Epithelial cell of prostate (primary cell): ENCODE data around the gene SLC43A2.

ENCODE experiments used
- DNase-seq: peaks from one replicate; pipeline ENCODE4 v3.0.0-alpha.2; 2011; ENCODE audit warnings: low read depth, low spot score
- H3K27ac ChIP-seq: fragments of 450-650 bp; 2 replicates; pipeline ENCODE4 v1.5.1; 2017; ENCODE audit warnings: mild to moderate bottlenecking

SLC43A2 gene

GRCh38 chr17:1625581-1625980 lies 3.1 kb downstream of the SLC43A2 start:
- H3K27ac ChIP-seq, result no peak overlapping the region

DNA sequence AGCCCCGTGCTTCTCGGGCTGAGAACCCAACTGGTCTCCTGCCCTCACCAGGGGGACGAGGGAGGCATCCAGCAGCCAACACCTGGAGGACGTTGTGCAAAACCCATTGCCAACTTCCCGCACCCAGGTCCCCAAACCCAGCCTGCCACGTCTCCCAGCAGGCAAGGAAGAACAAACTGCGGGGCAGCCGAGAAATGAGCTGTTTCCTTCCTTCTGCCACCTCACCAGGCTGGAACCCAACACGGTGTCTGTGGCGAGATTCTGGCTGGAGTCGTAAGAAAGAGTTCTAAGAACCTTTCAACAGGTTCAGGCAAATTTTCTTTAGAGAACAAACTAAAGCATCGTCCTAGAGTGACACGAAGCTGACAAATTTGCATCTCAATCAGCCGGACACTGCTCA lies 3.6 kb downstream of the SLC43A2 start:
- no peak overlapping the region for H3K27ac ChIP-seq
- no peak for DNase-seq

More at GRCh38 chr17:1625581-1625980, 3.1 kb downstream of the SLC43A2 start:
- DNase-seq, result no peak

DNA sequence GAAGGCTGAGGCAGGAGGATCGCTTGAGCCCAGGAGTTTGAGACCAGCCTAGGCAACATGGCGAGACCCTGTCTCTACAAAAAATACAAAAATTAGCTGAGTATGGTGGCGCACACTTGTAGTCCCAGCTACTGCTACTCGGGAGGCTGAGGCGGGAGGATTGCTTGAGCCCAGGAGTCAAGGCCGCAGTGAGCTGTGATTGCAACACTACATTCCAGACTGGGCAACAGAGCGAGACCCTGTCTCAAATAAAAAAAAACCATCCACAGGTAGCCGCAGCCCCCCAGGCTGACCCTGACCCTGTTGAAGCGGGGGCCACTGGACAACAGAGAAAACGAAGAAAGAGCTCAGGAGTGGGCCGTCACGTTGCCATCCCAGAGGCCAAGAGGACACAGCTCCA lies 4.0 kb downstream of the SLC43A2 start:
- H3K27ac ChIP-seq, result no peak overlapping the region
- no peak for DNase-seq

GRCh38 chr17:1623057-1623630 lies 5.5 kb downstream of the SLC43A2 start:
- no peak for DNase-seq
- no peak overlapping the region for H3K27ac ChIP-seq

- no peak overlapping the region for H3K27ac ChIP-seq
Observed at GRCh38 chr17:1621273-1621954, 7.2 kb downstream of the SLC43A2 start.

GRCh38 chr17:1620486-1620885 lies 8.1 kb downstream of the SLC43A2 start:
- no peak for DNase-seq
- no peak overlapping the region for H3K27ac ChIP-seq

More at GRCh38 chr17:1621273-1621954, 7.2 kb downstream of the SLC43A2 start:
- DNase-seq, result no peak

GRCh38 chr17:1617620-1618174 lies 10.9 kb downstream of the SLC43A2 start:
- no peak for DNase-seq
- H3K27ac ChIP-seq, result no peak overlapping the region

DNA sequence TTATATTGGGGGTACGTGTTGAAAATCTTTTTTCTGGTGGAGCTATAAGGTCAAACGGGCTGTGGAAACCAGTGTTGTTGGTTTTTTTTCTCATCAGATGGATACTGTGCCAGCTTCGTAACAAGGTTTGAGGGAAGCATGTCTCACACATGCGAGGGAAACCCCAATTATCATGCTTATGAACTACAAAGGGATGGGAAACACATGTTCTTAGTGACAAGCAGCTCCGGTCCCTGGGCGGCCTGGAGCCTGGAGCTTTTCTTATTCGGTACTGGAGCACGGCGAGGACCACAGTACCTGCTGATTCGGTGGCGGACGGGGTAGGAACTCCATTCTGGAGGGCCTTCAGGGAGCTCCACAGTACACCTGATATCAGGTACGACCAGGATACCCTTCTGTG lies 12.5 kb downstream of the SLC43A2 start:
- no peak for DNase-seq
- H3K27ac ChIP-seq, result no peak overlapping the region

DNA sequence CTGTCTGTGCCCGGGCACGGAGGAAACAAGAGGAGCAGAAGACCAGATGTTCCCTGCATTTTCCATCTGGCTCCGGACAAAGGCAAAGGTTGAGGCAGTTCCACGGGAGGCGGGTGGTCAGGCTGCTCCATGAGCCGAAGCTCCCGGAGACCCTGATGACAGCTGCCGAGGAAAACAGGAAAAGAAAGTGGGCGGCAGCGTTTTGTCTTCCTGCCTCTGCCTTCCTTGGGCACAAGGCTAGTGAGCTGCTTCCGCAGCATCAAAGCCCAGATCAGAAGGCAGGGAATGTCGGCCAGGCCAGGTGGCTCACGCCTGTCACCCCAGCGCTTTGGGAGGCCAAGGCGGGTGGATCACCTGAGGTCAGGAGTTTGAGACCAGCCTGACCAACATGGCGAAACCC lies 16.2 kb downstream of the SLC43A2 start:
- no peak for DNase-seq
- no peak overlapping the region for H3K27ac ChIP-seq

DNA sequence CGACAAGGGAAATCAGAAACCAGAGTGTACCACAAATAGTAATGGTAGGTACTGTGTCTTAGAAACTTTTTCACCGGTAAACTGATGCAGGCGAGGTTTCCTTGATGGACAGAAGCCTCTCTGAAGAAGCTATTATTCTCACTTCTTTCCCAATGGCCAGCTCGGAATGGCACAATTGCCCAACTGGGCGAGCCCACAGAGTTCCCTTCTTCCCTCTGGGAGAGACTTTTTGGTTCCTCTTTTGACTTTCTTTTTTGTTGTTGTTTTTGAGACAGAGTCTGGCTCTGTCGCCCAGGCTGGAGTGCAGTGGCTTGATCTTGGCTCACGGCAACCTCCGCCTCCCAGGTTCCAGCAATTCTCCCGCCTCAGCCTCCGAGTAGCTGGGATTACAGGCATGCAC lies 16.9 kb downstream of the SLC43A2 start:
- H3K27ac ChIP-seq, result no peak overlapping the region
- DNase-seq, result no peak

GRCh38 chr17:1608676-1609075 lies 20.0 kb downstream of the SLC43A2 start:
- no peak overlapping the region for H3K27ac ChIP-seq
- DNase-seq, result peak; percentile 41

GRCh38 chr17:1607971-1608320 lies 20.7 kb downstream of the SLC43A2 start:
- DNase-seq, result no peak
- H3K27ac ChIP-seq, result no peak overlapping the region

DNA sequence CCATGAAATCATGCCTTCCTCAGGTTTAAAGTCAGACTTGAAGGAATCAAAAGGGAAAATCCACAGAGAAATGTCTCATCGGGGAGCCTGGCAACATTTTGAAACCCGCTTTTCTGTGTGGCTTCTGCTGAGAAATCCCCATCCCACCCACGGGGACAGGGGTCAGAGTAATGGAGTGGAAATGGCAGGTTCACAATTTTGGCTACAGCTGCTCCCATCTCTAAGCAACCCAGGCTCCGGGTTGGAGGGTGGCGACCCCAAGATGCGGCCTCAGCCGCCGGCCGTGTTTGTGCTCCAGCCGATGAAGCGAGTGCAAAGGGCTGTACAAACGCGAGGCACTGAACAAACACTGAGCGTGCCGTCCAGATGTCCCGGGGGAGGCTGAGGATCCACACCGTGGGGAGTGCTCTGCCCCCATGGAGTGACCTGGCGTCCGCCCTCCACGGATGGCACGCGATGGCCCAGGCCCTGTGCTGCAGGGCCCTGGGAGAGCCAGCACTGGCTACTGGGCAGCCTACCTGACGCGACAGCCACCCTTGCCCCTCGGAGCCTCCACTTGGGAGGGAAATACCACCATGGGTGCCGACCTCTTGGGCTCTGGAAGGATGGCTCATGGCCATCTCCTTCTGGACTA lies 22.2 kb downstream of the SLC43A2 start:
- no peak overlapping the region for H3K27ac ChIP-seq
- DNase-seq, result no peak

DNA sequence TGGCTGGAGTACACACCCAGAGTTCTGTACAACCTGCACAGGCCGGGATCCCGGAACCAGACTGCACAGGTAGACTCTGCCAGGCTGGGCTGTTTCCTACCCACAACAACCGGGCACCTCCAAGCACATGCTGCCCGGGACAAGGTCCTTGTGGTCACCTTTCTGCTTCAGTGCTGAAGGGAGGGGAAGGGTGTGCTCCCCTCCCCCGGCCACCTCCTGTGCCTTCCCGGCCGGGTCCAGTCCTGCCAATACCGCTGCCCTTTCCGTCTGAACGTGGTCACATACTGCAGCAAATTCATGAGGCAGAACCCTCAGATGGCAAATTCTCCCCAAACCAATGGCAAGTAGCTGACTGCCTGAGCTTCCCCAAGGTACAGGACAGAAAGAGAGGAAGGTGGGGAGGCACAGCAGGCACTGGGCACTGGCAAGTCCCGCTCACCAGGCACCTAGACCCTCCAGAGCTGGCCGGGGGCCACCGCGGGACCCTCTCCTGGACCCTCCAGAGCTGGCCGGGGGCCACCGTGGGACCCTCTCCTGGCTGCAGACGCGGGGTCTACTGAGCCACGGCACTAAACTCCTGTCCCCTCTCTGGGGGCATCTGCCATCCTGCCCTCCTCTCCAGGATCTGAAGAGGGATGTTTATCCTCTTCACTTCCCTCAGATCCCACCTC lies 22.8 kb downstream of the SLC43A2 start:
- H3K27ac ChIP-seq, result no peak overlapping the region
- no peak for DNase-seq

DNA sequence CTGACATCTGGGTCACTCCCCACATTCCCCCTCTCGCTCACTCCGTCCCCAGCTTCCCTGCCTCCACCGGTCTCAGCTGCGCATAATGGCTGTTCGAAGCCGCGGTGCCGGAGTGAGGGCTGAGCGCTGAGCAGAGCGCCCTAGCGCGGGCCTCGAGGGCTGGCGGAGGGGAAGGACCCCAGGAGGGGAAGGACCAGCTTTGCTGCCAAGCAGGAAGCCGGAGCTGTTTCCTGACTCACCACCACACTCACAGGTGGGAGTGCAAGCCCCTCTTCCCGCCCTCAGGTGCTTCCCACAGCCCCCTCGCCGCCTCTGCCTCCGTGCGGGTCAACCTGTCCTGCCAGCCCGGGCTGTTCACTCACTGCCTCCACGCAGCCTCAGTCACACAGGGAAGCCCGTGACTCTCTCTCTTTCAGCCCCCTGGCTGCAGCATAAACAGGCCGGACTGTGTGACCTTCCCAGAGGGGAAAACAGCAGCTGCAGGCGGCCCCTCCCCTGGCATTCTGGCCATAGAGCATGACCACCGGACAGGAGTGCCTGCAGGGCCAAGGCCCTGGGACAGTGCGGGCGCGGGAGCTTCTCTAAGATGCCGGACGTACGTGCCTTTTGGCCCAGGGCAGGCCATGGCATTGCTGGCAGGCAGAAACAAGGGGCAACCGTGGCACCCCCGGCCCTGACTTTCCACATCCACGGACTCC lies 23.7 kb downstream of the SLC43A2 start:
- no peak overlapping the region for H3K27ac ChIP-seq
- DNase-seq, result no peak

DNA sequence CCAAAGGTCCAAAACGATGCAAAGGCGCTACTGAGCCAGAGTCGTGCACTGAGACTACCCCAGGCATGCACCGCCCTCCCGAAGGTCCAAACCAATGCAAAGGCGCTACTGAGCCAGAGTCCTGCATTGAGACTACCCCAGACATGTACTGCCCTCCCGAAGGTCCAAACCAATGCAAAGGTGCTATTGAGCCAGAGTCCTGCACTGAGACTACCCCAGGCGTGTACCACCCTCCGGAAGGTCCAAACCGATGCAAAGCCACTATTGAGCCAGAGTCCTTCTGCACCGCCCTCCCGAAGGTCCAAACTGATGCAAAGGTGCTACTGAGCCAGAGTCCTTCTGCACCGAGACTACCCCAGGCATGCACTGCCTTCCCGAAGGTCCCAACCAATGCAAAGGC lies 27.1 kb downstream of the SLC43A2 start:
- DNase-seq, result no peak
- no peak overlapping the region for H3K27ac ChIP-seq

- no peak overlapping the region for H3K27ac ChIP-seq
- DNase-seq, result no peak
Observed at GRCh38 chr17:1598399-1599095, 30.1 kb downstream of the SLC43A2 start.

GRCh38 chr17:1597861-1598342 lies 30.7 kb downstream of the SLC43A2 start:
- DNase-seq, result no peak
- no peak overlapping the region for H3K27ac ChIP-seq

- no peak for DNase-seq
- H3K27ac ChIP-seq, result no peak overlapping the region
Observed at GRCh38 chr17:1593630-1593931, 35.1 kb downstream of the SLC43A2 start.
